Spinal cord (tissue), 10 donors: ENCODE results near the gene CTDSP2. TPM values are rescaled to one million over a fixed set of nuclear protein-coding genes. Genes with fewer than 3 reads are reported as not detected.
"Not testable (repeated sequence)": the region's sequence is repeated elsewhere in the genome, so short reads cannot be mapped to it uniquely, and the experiment has no call there.

Experiments
- DNase-seq, 6 donors: peaks; one replicate each; pipeline versions ENCODE4 v3.0.0 to v3.0.0-alpha.2; 2013 to 2015; ENCODE audit warnings: low spot score in 6 of 6, low read depth in 4 of 6
- H3K27ac ChIP-seq: one replicate; pipeline ENCODE4 v1.5.1; 2013; ENCODE audit warnings: low read depth, low read length, control low read depth
- H3K27me3 ChIP-seq: one replicate; pipeline ENCODE4 v1.6.1; 2013; ENCODE audit warnings: low read length; ENCODE audit not compliant: control insufficient read depth, insufficient read depth
- H3K36me3 ChIP-seq: one replicate; pipeline ENCODE4 v1.6.1; 2013; ENCODE audit warnings: low read length; ENCODE audit not compliant: control insufficient read depth, insufficient read depth
- H3K4me1 ChIP-seq: one replicate; pipeline ENCODE4 v1.6.1; 2013; ENCODE audit warnings: low read length; ENCODE audit not compliant: control insufficient read depth, insufficient read depth
- H3K4me3 ChIP-seq: one replicate; pipeline ENCODE4 v1.5.1; 2013; ENCODE audit warnings: low read depth, low read length, control low read depth
- H3K9me3 ChIP-seq: one replicate; pipeline ENCODE4 v1.6.1; 2013; ENCODE audit warnings: low read length; ENCODE audit not compliant: control insufficient read depth, insufficient read depth
- WGBS: methylation state at CpG from one replicate; pipeline ENCODE4 v1.1.5; 2013; ENCODE audit warnings: missing lambda C conversion rate; ENCODE audit not compliant: insufficient coverage; 5-methylcytosine and 5-hydroxymethylcytosine counted together
- polyA plus RNA-seq, 2 donors: library from polyadenylated mRNA; unstranded; fragments of 120-200 nt; gene quantifications; one replicate each; pipeline ENCODE4 v1.2.1, GENCODE V29; 2013; ENCODE audit not compliant: insufficient read length in 2 of 2
- total RNA-seq, 2 donors: library from RNA; depleted of rRNA in 1 of 2; stranded (reverse); fragments of 120-200 nt in 1 of 2; fragments of >200 nt in 1 of 2; gene quantifications; one replicate each; pipeline versions ENCODE4 v1.2.3 to v1.2.4, GENCODE V29; 2013 to 2014
- donor health status: healthy.

The CTDSP2 gene
- total and polyA plus RNA-seq, 4 donors, result 42.6 to 111 (median 102) TPM

DNA sequence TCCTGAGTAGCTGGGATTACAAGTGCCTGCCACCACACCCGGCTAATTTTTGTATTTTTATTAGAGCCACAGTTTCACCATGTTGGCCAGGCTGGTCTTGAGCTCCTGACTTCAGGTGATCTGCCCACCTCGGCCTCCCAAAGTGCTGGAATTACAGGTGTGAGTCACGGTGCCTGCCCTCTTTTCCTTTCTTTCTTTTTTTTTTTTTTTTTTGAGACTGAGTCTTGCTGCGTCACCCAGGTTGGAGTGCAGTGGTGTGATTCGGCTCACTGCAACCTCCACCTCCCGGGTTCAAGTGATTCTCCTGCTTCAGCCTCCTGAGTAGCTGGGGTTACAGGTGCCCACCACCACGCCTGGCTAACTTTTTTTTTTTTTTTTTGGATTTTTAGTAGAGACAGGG, 11.6 kb upstream of the CTDSP2 start:
- peaks cover 27% of the 10 kb centered on the region for H3K27me3 ChIP-seq
- H3K9me3 ChIP-seq, H3K27ac ChIP-seq, DNase-seq, H3K36me3 ChIP-seq, H3K4me1 ChIP-seq, H3K4me3 ChIP-seq: not testable (repeated sequence)
- whole genome bisulfite sequencing, result 82% methylated on average over 4 of the region's 7 CpGs

- Histone ChIP-seq H3K36me3 (no peaks in the 10 kb centered on the region), H3K9me3 (no peaks in the 10 kb centered on the region), H3K4me3 (no peak overlapping the region), H3K27me3 (peaks cover 15% of the 10 kb centered on the region), H3K4me1 (peaks cover 22% of the 10 kb centered on the region), H3K27ac (no peak overlapping the region)
- no peak for DNase-seq
- WGBS, result 71% methylated on average over 4 of the region's 6 CpGs
Observed at GRCh38 chr12:57854965-57855364, 8.4 kb upstream of the CTDSP2 start.

- DNase-seq, result no peak
- Histone ChIP-seq H3K4me3 (no peak overlapping the region), H3K27me3 (peaks cover 14% of the 10 kb centered on the region), H3K36me3 (no peaks in the 10 kb centered on the region), H3K9me3 (no peaks in the 10 kb centered on the region), H3K4me1 (peaks cover 22% of the 10 kb centered on the region), H3K27ac (no peak overlapping the region)
- 100% methylated on average over 1 of the region's 2 CpGs for WGBS
Observed at GRCh38 chr12:57853864-57854556, 7.5 kb upstream of the CTDSP2 start.

GRCh38 chr12:57852620-57853500, 6.3 kb upstream of the CTDSP2 start:
- DNase-seq, result peak in 2 of 6 donors; percentile 49 to 74
- no peaks in the 10 kb centered on the region for H3K36me3 ChIP-seq
- H3K27ac ChIP-seq, result peak overlapping the region; percentile 76
- H3K4me3 ChIP-seq, result peak overlapping the region; percentile 48
- H3K9me3 ChIP-seq, result no peaks in the 10 kb centered on the region
- 12% methylated on average over 31 of the region's 38 CpGs for WGBS
- peaks cover 23% of the 10 kb centered on the region for H3K4me1 ChIP-seq
- H3K27me3 ChIP-seq, result peaks cover 14% of the 10 kb centered on the region

- WGBS, result 43% methylated on average over 5 of the region's 11 CpGs
- DNase-seq, result peak in 1 of 6 donors; percentile 73
- H3K27me3 ChIP-seq, result peaks cover 12% of the 10 kb centered on the region
- H3K4me1 ChIP-seq, result peaks cover 30% of the 10 kb centered on the region
- no peaks in the 10 kb centered on the region for H3K9me3 ChIP-seq
- peak overlapping the region; percentile 76 for H3K27ac ChIP-seq
- H3K36me3 ChIP-seq, result no peaks in the 10 kb centered on the region
- peak overlapping the region; percentile 48 for H3K4me3 ChIP-seq
Observed at GRCh38 chr12:57852200-57852599, 5.7 kb upstream of the CTDSP2 start.

DNA sequence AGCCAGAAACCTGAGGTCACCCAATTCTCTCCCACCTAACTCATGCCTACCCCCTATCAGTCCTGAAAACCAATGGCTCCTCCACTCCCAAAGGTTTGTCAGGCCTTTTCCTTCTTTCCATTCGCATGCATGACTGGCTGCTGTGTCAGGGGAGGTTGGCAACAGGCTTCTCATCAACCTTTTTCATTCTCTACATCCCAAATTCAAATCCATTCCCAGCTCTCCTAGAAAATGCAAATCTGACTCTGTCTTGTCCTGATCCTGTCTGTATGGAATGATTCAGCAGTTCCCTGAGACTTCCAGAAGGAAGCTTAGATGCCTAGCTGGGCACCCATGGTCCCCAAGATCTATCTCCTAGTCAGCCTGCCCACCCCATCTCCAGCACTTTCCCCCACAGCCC, 5.0 kb upstream of the CTDSP2 start:
- WGBS, result 40% methylated on average over 1 of the region's 1 CpG
- no peak overlapping the region for H3K27ac ChIP-seq
- H3K36me3 ChIP-seq, result no peaks in the 10 kb centered on the region
- peaks cover 33% of the 10 kb centered on the region for H3K4me1 ChIP-seq
- no peak overlapping the region for H3K4me3 ChIP-seq
- no peaks in the 10 kb centered on the region for H3K9me3 ChIP-seq
- peaks cover 12% of the 10 kb centered on the region for H3K27me3 ChIP-seq
- no peak for DNase-seq

DNA sequence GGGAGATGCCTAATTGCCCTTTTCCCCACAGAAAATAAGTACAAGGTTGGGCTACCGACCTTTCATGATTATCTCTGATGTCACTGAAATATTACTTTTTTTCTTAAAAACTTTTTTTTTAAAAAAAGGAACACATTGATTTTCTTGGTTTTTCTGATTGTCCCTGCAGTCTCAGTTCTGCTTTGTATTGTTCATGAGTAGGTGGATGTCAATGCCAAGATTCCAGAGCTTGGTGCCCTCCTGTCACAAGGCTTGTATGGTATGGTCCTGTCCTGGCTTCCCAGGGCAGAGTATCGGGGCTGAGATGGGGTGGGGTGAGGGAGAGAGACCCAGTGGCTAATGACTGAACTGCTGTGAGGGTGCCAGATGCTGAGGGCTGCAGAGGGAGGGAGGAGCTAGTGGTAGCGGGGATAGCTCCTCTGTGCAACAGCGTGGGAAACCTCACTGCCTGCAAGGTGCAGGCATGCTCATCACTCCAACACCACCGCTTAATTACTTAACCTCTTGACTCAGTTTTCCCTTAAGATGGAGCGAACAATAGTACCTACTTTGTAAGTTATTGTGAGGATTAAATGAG, 4.4 kb upstream of the CTDSP2 start:
- H3K36me3 ChIP-seq, result no peaks in the 10 kb centered on the region
- H3K4me1 ChIP-seq, result peaks cover 33% of the 10 kb centered on the region
- H3K4me3 ChIP-seq, result no peak overlapping the region
- no peak overlapping the region for H3K27ac ChIP-seq
- peaks cover 12% of the 10 kb centered on the region for H3K27me3 ChIP-seq
- DNase-seq, result no peak
- no CpG with 5 or more reads among the region's 6 CpGs for WGBS
- no peaks in the 10 kb centered on the region for H3K9me3 ChIP-seq

DNA sequence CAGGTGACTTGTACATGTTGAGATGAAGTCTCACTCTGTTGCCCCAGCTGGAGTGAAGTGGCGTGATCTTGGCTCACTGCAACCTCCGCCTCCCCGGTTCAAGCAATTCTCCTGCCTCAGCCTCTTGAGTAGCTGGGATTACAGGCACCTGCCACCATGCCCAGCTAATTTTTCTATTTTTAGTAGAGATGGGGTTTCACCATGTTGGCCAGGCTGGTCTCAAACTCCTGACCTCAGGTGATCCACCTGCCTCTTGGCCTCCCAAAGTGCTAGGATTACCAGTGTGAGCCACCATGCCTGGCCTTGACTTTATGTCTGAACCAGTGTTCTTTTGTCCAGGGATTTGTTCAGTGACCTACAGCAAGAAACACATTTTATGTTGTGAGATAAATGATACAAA, 2.9 kb upstream of the CTDSP2 start:
- H3K4me3 ChIP-seq, H3K9me3 ChIP-seq, DNase-seq, H3K36me3 ChIP-seq, H3K27ac ChIP-seq: not testable (repeated sequence)
- peaks cover 38% of the 10 kb centered on the region for H3K4me1 ChIP-seq
- WGBS, result 67% methylated on average over 1 of the region's 3 CpGs
- peaks cover 12% of the 10 kb centered on the region for H3K27me3 ChIP-seq

GRCh38 chr12:57849035-57849434, 2.5 kb upstream of the CTDSP2 start:
- peaks cover 42% of the 10 kb centered on the region for H3K4me1 ChIP-seq
- DNase-seq, result no peak
- no peaks in the 10 kb centered on the region for H3K9me3 ChIP-seq
- WGBS, result 100% methylated on average over 1 of the region's 2 CpGs
- peaks cover 3% of the 10 kb centered on the region for H3K36me3 ChIP-seq
- peaks cover 12% of the 10 kb centered on the region for H3K27me3 ChIP-seq
- H3K4me3 ChIP-seq, result no peak overlapping the region
- no peak overlapping the region for H3K27ac ChIP-seq
